GM12878 (cell line): ENCODE results near the gene QPCT. TPM values are rescaled to one million over a fixed set of nuclear protein-coding genes. Genes with fewer than 3 reads are reported as not detected.

Source experiments
- ATAC-seq: fragments of 200-7000 bp; cut with Tn5 transposase; 3 replicates; pipeline ENCODE4 v1.9.1; 2020; ENCODE audit warnings: mild to moderate bottlenecking, moderate library complexity
- BruUV-seq: library from RNA; stranded (reverse); fragments of 400-500 nt; replicated peaks from 2 replicates; lab custom pipeline; 2021; lab: Mats Ljungman, UMichigan
- CTCF ChIA-PET: fragments of 300-600 bp; sonication (Branson Sonifier 250); formaldehyde crosslinking; extraction: SDS; loops from one replicate; lab custom pipeline; 2021; ENCODE audit warnings: inconsistent platforms; lab: Yijun Ruan, JAX
- POLR2A ChIA-PET: fragments of 350-600 bp; formaldehyde crosslinking; extraction: SDS; loops from one replicate; lab custom pipeline; 2021; ENCODE audit warnings: inconsistent platforms; lab: Charles Lee
- RAD21 ChIA-PET: fragments of 300-600 bp; sonication (Branson Sonifier 250); formaldehyde crosslinking; loops from one replicate; lab custom pipeline; 2023; ENCODE audit warnings: antibody characterized with exemption; ENCODE audit not compliant: unreplicated experiment; lab: Charles Lee
- SMC1A ChIA-PET: fragments of 300-600 bp; sonication (Branson Sonifier 250); formaldehyde crosslinking; loops from one replicate; lab custom pipeline; 2023; ENCODE audit not compliant: unreplicated experiment, uncharacterized antibody; lab: Charles Lee
- DNase-seq: peaks from one replicate; pipeline ENCODE4 v3.0.0-alpha.2; 2011; ENCODE audit warnings: low read depth, low spot score
- FAIRE-seq: peaks from 3 replicates; lab custom pipeline; 2011; peaks lifted over from hg19 to GRCh38; lab: Jason Lieb, UNC
- H2AFZ ChIP-seq: 2 replicates; pipeline ENCODE4 v1.6.0; 2011; ENCODE audit warnings: low read depth, low read length, control low read depth; ENCODE audit not compliant: control insufficient read depth
- H3K27ac ChIP-seq: 2 replicates; pipeline ENCODE4 v1.5.1; 2011; ENCODE audit warnings: control low read depth; ENCODE audit not compliant: control insufficient read depth, insufficient read depth
- H3K27me3 ChIP-seq, 2 experiments: replicated peaks in 1 of 2; 2 replicates each; pipeline versions ENCODE4 v1.6.0 to v1.6.1; 2011; ENCODE audit warnings: low read length in 1 of 2; ENCODE audit not compliant: control insufficient read depth in 2 of 2, insufficient read depth in 2 of 2
- H3K36me3 ChIP-seq, 2 experiments: 2 replicates each; pipeline ENCODE4 v1.5.1; 2011; ENCODE audit warnings: low read length in 1 of 2; ENCODE audit not compliant: control insufficient read depth in 2 of 2, insufficient read depth in 2 of 2
- H3K4me1 ChIP-seq: 2 replicates; pipeline ENCODE4 v1.6.1; 2011; ENCODE audit warnings: mild to moderate bottlenecking, low read length, moderate library complexity, mixed read lengths; ENCODE audit not compliant: control insufficient read depth, insufficient read depth
- H3K4me2 ChIP-seq: 2 replicates; pipeline ENCODE4 v1.6.0; 2011; ENCODE audit warnings: control low read depth; ENCODE audit not compliant: control insufficient read depth, insufficient read depth
- H3K4me3 ChIP-seq: fragments of 200-600 bp; sonication (generic); 2 replicates; pipeline ENCODE4 v1.5.1; 2016
- H3K79me2 ChIP-seq: 2 replicates; pipeline ENCODE4 v1.6.0; 2011; ENCODE audit warnings: low read length; ENCODE audit not compliant: control insufficient read depth, insufficient read depth
- H3K9ac ChIP-seq: 2 replicates; pipeline ENCODE4 v1.8.0; 2011; ENCODE audit warnings: low read length, control low read depth, mixed read lengths; ENCODE audit not compliant: control insufficient read depth, insufficient read depth
- H3K9me3 ChIP-seq: replicated peaks from 3 replicates; pipeline ENCODE4 v1.5.1; 2011; ENCODE audit warnings: mild to moderate bottlenecking, low read length; ENCODE audit not compliant: control insufficient read depth, insufficient read depth
- H4K20me1 ChIP-seq: 2 replicates; pipeline ENCODE4 v1.6.0; 2011; ENCODE audit not compliant: control insufficient read depth, insufficient read depth
- BHLHE40 ChIP-seq, 2 experiments: fragments of 450-650 bp in 1 of 2; IDR thresholded peaks; 2 replicates each; pipeline ENCODE4 v1.6.1; 2011 to 2017; ENCODE audit warnings: low read depth in 2 of 2, borderline replicate concordance in 1 of 2, improper control_type of control experiment in 1 of 2, low read length in 1 of 2, mild to moderate bottlenecking in 1 of 2
- BMI1 ChIP-seq: fragments of 450-650 bp; IDR thresholded peaks from 2 replicates; pipeline ENCODE4 v1.6.1; 2016; ENCODE audit warnings: mild to moderate bottlenecking, moderate library complexity, borderline replicate concordance
- CEBPB ChIP-seq, 2 experiments: fragments of 150-350 bp in 1 of 2; IDR thresholded peaks; 2 replicates each; pipeline ENCODE4 v1.6.1; 2012 to 2014; ENCODE audit warnings: low read depth in 2 of 2, low read length in 2 of 2, borderline replicate concordance in 1 of 2, inconsistent platforms in 1 of 2
- GABPA ChIP-seq: IDR thresholded peaks from 2 replicates; pipeline ENCODE4 v1.6.1; 2014; ENCODE audit warnings: antibody characterized with exemption, low read depth, mild to moderate bottlenecking, inconsistent platforms
- MEF2B ChIP-seq: fragments of 450-650 bp; IDR thresholded peaks from 2 replicates; pipeline ENCODE4 v1.6.1; 2018; ENCODE audit warnings: mild to moderate bottlenecking, moderate library complexity; ENCODE audit not compliant: partially characterized antibody, poor library complexity, severe bottlenecking
- NFXL1 ChIP-seq: fragments of 450-650 bp; IDR thresholded peaks from 2 replicates; pipeline ENCODE4 v1.6.1; 2017; ENCODE audit warnings: antibody characterized with exemption, mild to moderate bottlenecking, borderline replicate concordance
- RAD21 ChIP-seq: IDR thresholded peaks from 2 replicates; pipeline ENCODE4 v1.6.1; 2011; ENCODE audit warnings: mild to moderate bottlenecking, low read depth, low read length, moderate library complexity; ENCODE audit not compliant: insufficient read depth
- RUNX3 ChIP-seq: IDR thresholded peaks from 2 replicates; pipeline ENCODE4 v1.6.1; 2012; ENCODE audit warnings: low read length, inconsistent platforms
- SUZ12 ChIP-seq: fragments of 200-600 bp; sonication (generic); IDR thresholded peaks from one replicate; pipeline ENCODE4 v1.6.1; 2018; ENCODE audit warnings: antibody characterized with exemption, mild to moderate bottlenecking; ENCODE audit not compliant: unreplicated experiment
- ZNF274 ChIP-seq: IDR thresholded peaks from one replicate; pipeline ENCODE4 v1.8.0; 2011; ENCODE audit not compliant: insufficient read length, insufficient read depth
- ZNF384 ChIP-seq: IDR thresholded peaks from 2 replicates; pipeline ENCODE4 v1.6.1; 2012; ENCODE audit warnings: low read depth, mild to moderate bottlenecking, low read length, improper control_type of control experiment, borderline replicate concordance
- WGBS: methylation state at CpG from one replicate; pipeline ENCODE4 v1.1.6; 2016; ENCODE audit warnings: low lambda C conversion rate; ENCODE audit not compliant: insufficient replicate concordance, insufficient coverage; ENCODE audit errors: missing lambda C conversion rate; 5-methylcytosine and 5-hydroxymethylcytosine counted together
- in situ Hi-C: fragments of 300-500 bp; cut with MboI; formaldehyde crosslinking; loops from 9 replicates; pipeline ENCODE4 v1.14.3; 2018; ENCODE audit warnings: mixed read lengths
- intact Hi-C: fragments of 100-400 bp; cut with micrococcal nuclease; formaldehyde crosslinking; loops from one replicate; pipeline ENCODE4 v1.14.2; 2022; ENCODE audit not compliant: unreplicated experiment
- polyA plus RNA-seq, 11 experiments: library from polyadenylated mRNA; depleted of rRNA in 4 of 11; unstranded in 6 of 11; stranded (reverse) in 5 of 11; fragments of >200 nt; fragmentation: Nextera tagmentation in 4 of 11; fragmentation: Illumina TruSeq in 1 of 11; extraction: Ambion mirVana in 4 of 11; extraction: Trizol in 1 of 11; gene quantifications; 1 replicate in 1 of 11; 2 replicates in 10 of 11; pipeline versions ENCODE4 v1.2.1 to v1.2.3, GENCODE V29; 2011 to 2016; ENCODE audit warnings: inconsistent platforms in 2 of 11, missing spikeins in 2 of 11, low read depth in 1 of 11
- total RNA-seq, 4 experiments: library from RNA; depleted of rRNA in 3 of 4; stranded (reverse); fragments of >200 nt in 3 of 4; fragmentation: Illumina TruSeq in 1 of 4; extraction: Trizol in 1 of 4; gene quantifications; 2 replicates each; pipeline versions ENCODE4 v1.2.1 to v1.2.3, GENCODE V29; 2013 to 2021
- TF ChIP-seq, protein P1 (sequence below): fragments of 450-650 bp; IDR thresholded peaks from 2 replicates; pipeline ENCODE4 v1.6.1; 2017; ENCODE audit warnings: borderline replicate concordance

The QPCT gene
- total and polyA plus RNA-seq, 10 of the 15 experiments (the other 5 are each of a cell fraction or from before 2014, with no cell fraction given) = 0.14 to 0.86 (median 0.18) TPM; not detected in 1

- WGBS = 65% methylated on average over 2 of the region's 2 CpGs
- ATAC-seq (no peak), FAIRE-seq (no peak), DNase-seq (no peak)
- H3K4me3 ChIP-seq = no peak overlapping the region
- ChIA-PET POLR2A (interaction anchor here (0.6 kb wide), 1 partner anchor 74 kb away, joined by 3 read pairs; no protein-coding TSS in a partner anchor), RAD21 (no interaction called here), SMC1A (interaction anchor here (0.7 to 0.8 kb wide), 2 partner anchors 65 to 133 kb away, joined by 3 to 4 read pairs; no protein-coding TSS in a partner anchor), CTCF (interaction anchor here (1.1 kb wide), 1 partner anchor 13 kb away, joined by 3 read pairs; no protein-coding TSS in a partner anchor)
- H3K79me2 ChIP-seq = no peaks in the 10 kb centered on the region
- no TSS peak for BruUV-seq
- no peaks in the 10 kb centered on the region for H4K20me1 ChIP-seq
- H3K9ac ChIP-seq = no peak overlapping the region
- no peak overlapping the region for H2AFZ ChIP-seq
- in situ Hi-C loops = no loop called here
- no peaks in the 10 kb centered on the region for H3K4me1 ChIP-seq
- no peak overlapping the region for H3K27ac ChIP-seq
- H3K27me3 ChIP-seq = no peaks in the 10 kb centered on the region
- H3K4me2 ChIP-seq = no peak overlapping the region
- TF ChIP-seq SUZ12 (no peak), MEF2B (no peak), ZNF384 (no peak), ZNF274 (no peak), RAD21 (no peak), BHLHE40 (IDR thresholded peaks at IDR 0.05; ENCODE audit: borderline replicate concordance in 1 of 2, low read depth in 2 of 2, low read length in 1 of 2) (no peak), CEBPB (IDR thresholded peaks at IDR 0.05; ENCODE audit: borderline replicate concordance in 1 of 2, low read depth in 2 of 2, low read length in 2 of 2) (no peak), RUNX3 (no peak), BMI1 (no peak), NFXL1 (no peak), GABPA (no peak)
- TF ChIP-seq, protein P1, sequence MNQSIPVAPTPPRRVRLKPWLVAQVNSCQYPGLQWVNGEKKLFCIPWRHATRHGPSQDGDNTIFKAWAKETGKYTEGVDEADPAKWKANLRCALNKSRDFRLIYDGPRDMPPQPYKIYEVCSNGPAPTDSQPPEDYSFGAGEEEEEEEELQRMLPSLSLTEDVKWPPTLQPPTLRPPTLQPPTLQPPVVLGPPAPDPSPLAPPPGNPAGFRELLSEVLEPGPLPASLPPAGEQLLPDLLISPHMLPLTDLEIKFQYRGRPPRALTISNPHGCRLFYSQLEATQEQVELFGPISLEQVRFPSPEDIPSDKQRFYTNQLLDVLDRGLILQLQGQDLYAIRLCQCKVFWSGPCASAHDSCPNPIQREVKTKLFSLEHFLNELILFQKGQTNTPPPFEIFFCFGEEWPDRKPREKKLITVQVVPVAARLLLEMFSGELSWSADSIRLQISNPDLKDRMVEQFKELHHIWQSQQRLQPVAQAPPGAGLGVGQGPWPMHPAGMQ = no peak
- no peaks in the 10 kb centered on the region for H3K36me3 ChIP-seq
- no peaks in the 10 kb centered on the region; the same call in 2 of the 3 replicates for H3K9me3 ChIP-seq
- intact Hi-C loops = no loop called here
Measured at GRCh38 chr2:37301408-37301807, 43.0 kb upstream of the QPCT start.
